ENCODE measurements around the gene LYRM1. TPM values are rescaled to one million over a fixed set of nuclear protein-coding genes. Genes with fewer than 3 reads are reported as not detected.

Gene LYRM1
- total RNA-seq, 4 donors from 2014 or later: 40.0 to 201 (median 51.0) TPM

DNA sequence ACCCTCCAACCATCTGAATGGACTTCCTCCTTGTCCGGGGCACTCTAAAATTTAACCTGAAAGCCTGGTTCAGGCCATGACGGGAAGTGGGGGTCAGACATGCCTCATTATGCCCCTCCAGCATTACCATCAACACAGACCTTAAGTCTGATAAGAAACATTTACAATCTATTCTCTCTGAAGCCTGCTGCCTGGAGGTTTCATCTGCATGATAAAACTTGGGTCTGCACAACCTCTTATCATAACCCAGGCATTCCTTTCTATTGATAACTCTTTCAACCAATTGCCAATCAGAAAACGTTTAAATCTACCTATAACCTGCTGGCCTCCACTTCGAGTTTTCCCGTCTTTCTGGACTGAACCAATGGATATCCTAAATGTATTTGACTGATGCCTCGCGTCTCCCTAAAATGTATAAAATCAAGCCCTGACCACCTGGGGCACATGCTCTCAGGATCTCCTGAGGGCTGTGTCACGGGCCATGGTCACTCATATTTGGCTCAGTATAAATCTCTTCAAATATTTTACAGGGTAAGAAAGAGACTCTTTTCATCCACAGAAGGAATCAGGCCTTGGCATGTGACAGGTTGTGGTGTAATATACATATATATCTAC lies 45.6 kb downstream of the LYRM1 start:
- Histone ChIP-seq H3K27me3 (no peaks in the 10 kb centered on the region), H3K4me3 (no peak overlapping the region), H3K9me3 (no peaks in the 10 kb centered on the region), H3K27ac (no peak overlapping the region), H3K36me3 (no peaks in the 10 kb centered on the region), H3K4me1 (no peaks in the 10 kb centered on the region)
- no peak for TF ChIP-seq POLR2A (IDR thresholded peaks at IDR 0.05)
- TF ChIP-seq, protein P1, sequence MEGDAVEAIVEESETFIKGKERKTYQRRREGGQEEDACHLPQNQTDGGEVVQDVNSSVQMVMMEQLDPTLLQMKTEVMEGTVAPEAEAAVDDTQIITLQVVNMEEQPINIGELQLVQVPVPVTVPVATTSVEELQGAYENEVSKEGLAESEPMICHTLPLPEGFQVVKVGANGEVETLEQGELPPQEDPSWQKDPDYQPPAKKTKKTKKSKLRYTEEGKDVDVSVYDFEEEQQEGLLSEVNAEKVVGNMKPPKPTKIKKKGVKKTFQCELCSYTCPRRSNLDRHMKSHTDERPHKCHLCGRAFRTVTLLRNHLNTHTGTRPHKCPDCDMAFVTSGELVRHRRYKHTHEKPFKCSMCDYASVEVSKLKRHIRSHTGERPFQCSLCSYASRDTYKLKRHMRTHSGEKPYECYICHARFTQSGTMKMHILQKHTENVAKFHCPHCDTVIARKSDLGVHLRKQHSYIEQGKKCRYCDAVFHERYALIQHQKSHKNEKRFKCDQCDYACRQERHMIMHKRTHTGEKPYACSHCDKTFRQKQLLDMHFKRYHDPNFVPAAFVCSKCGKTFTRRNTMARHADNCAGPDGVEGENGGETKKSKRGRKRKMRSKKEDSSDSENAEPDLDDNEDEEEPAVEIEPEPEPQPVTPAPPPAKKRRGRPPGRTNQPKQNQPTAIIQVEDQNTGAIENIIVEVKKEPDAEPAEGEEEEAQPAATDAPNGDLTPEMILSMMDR (IDR thresholded peaks at IDR 0.05): no peak
- intact Hi-C loops (cut with DNase I; ENCODE audit: low total_unique reads): no loop called here
- no peak for DNase-seq

DNA sequence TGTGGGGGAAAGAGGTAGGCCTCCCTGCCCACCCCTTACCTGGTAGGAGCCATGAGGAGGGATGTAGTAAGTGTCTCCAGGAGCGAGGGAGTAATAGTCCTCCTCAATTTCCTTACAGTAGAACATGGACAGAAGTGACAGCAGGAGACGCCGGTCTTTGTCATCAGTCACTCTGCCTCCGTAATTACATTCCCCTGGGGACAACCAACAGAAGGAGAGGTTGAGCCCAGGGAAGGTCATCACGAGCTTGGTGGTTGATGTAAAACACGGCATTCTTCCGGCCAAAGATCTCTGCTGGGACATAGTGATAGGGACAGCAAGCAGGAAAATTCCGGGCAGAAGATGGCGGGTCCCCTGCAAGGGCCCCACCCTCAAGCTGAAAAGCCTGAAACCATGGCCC lies 47.9 kb downstream of the LYRM1 start:
- H3K27ac ChIP-seq: no peak overlapping the region
- H3K27me3 ChIP-seq: no peaks in the 10 kb centered on the region
- H3K4me3 ChIP-seq: no peak overlapping the region
- no peaks in the 10 kb centered on the region for H3K9me3 ChIP-seq
- intact Hi-C loops (cut with DNase I; ENCODE audit: low total_unique reads): no loop called here
- no peak for DNase-seq
- no peak for TF ChIP-seq POLR2A (IDR thresholded peaks at IDR 0.05)
- TF ChIP-seq, protein P1 (IDR thresholded peaks at IDR 0.05): no peak
- H3K4me1 ChIP-seq: no peaks in the 10 kb centered on the region
- no peaks in the 10 kb centered on the region for H3K36me3 ChIP-seq

DNA sequence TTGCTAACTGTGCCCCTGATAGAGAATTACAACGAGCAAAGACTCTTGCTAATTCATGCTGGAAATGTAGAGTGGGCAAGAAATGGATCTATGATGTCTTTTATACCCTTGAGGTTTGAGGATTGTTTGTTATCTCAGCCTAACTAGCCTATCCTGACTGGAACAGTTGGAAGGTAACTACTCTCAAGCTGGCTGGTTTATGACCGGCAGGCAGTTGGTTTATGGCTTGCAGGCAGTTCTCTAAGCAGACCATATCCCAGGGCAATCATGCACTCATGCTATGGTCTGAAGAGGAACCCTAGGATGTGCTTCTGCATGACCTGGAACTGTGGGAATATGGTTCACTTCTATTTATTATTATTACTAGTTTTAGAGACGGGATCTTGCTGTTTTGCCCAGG lies 49.1 kb downstream of the LYRM1 start:
- DNase-seq: no peak
- Histone ChIP-seq H3K9me3 (no peaks in the 10 kb centered on the region), H3K27ac (no peak overlapping the region), H3K4me3 (no peak overlapping the region), H3K36me3 (no peaks in the 10 kb centered on the region), H3K27me3 (no peaks in the 10 kb centered on the region), H3K4me1 (no peaks in the 10 kb centered on the region)
- TF ChIP-seq, protein P1 (IDR thresholded peaks at IDR 0.05): no peak
- no peak for TF ChIP-seq POLR2A (IDR thresholded peaks at IDR 0.05)
- intact Hi-C loops (cut with DNase I; ENCODE audit: low total_unique reads): no loop called here

DNA sequence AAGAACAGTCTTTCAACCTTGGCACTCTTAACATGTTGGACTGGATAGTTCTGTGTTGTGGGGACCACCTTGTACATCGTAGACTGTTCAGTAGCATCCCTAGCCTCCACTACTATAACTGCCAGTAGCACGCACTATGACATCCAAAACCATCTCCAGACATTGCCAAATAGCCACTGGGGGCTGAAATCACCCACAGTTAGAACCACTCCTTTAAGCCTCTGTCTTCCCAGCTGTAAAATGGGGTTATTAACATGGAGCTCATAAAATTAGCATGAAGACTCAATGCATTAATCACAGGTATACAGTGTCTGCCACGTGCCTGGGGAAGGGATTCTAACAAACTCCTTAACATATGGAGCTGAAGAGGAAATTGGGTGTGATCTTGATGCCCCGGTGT lies 49.7 kb downstream of the LYRM1 start:
- DNase-seq: no peak
- no peak overlapping the region for H3K4me3 ChIP-seq
- TF ChIP-seq, protein P1 (IDR thresholded peaks at IDR 0.05): no peak
- TF ChIP-seq POLR2A (IDR thresholded peaks at IDR 0.05): no peak
- intact Hi-C loops (cut with DNase I; ENCODE audit: low total_unique reads): no loop called here
- no peaks in the 10 kb centered on the region for H3K27me3 ChIP-seq
- H3K9me3 ChIP-seq: no peaks in the 10 kb centered on the region
- no peaks in the 10 kb centered on the region for H3K4me1 ChIP-seq
- H3K36me3 ChIP-seq: no peaks in the 10 kb centered on the region
- no peak overlapping the region for H3K27ac ChIP-seq

DNA sequence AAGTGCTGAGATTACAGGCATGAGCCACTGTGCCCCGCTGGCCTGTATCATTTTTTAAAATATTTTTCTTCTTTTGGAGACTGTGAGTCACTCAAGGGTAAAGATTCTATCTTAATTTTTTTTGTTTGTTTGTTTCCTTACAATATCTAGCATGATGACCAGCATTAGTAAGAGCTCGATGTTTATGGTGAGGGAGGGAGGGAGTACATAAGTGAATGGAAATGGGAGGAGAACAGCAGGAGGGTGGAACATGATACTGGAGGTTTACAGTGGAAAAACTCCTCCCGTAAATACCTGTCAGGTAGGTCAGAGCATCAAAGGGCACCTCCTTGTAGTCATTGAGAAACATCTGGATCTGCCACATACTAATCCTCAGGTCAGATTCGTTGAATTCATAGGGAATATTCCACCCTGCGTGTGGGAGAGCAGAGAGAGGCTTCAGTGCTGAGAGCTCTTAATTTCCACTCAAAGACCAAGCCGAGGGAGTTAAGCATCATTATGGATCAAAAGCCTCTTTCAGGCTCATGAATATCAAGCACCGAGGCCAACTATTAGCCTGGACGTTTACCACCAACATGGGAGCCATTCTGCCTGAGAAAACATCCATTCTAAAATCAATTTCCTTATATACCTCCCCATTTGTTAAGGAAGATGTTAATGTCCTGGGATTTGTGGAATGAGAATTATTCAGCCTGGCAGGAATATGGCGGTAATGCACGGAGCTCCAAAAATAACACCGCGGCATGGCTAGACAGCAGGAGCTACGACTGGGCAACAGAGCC lies 51.8 kb downstream of the LYRM1 start:
- DNase-seq: no peak
- Histone ChIP-seq H3K27ac (no peak overlapping the region), H3K27me3 (no peaks in the 10 kb centered on the region), H3K4me3 (no peak overlapping the region), H3K4me1 (no peaks in the 10 kb centered on the region), H3K9me3 (no peaks in the 10 kb centered on the region), H3K36me3 (no peaks in the 10 kb centered on the region)
- intact Hi-C loops (cut with DNase I; ENCODE audit: low total_unique reads): no loop called here
- TF ChIP-seq POLR2A (IDR thresholded peaks at IDR 0.05): no peak
- TF ChIP-seq, protein P1 (IDR thresholded peaks at IDR 0.05): no peak

Measured in uterus (tissue), 4 donors.